Ascending aorta (tissue), 2 donors: ENCODE measurements around the gene TIMP3. TPM values are rescaled to one million over a fixed set of nuclear protein-coding genes. Genes with fewer than 3 reads are reported as not detected.
A peak's percentile ranks its signal among the peaks of the same experiment; 100 is the strongest.

Experiments used
- DNase-seq, 2 donors: peaks; one replicate each; pipeline ENCODE4 v3.0.0-alpha.2; 2019; ENCODE audit warnings: low spot score in 2 of 2
- H3K27ac ChIP-seq, 2 donors: fragments of 200-600 bp; sonication (generic); one replicate each; pipeline ENCODE4 v1.5.1; 2016 to 2017; ENCODE audit warnings: mild to moderate bottlenecking in 1 of 2
- H3K27me3 ChIP-seq: fragments of 200-600 bp; sonication (generic); one replicate; pipeline ENCODE4 v1.5.1; 2017
- H3K36me3 ChIP-seq, 2 donors: fragments of 200-600 bp; sonication (generic); one replicate each; pipeline ENCODE4 v1.5.1; 2016
- H3K4me1 ChIP-seq, 2 donors: fragments of 200-600 bp; sonication (generic); one replicate each; pipeline ENCODE4 v1.5.1; 2016 to 2017; ENCODE audit warnings: mild to moderate bottlenecking in 1 of 2
- H3K4me3 ChIP-seq, 2 donors: fragments of 200-600 bp; sonication (generic); one replicate each; pipeline ENCODE4 v1.5.1; 2016 to 2017; ENCODE audit warnings: mild to moderate bottlenecking in 1 of 2
- H3K9me3 ChIP-seq, 2 donors: fragments of 200-600 bp; sonication (generic); one replicate each; pipeline ENCODE4 v1.5.1; 2016
- CTCF ChIP-seq, 3 experiments: fragments of 200-600 bp in 2 of 3; fragments of 450-650 bp in 1 of 3; sonication (generic) in 2 of 3; IDR thresholded peaks; one replicate each; pipeline ENCODE4 v1.5.1; 2016 to 2019; ENCODE audit warnings: antibody characterized with exemption in 3 of 3, mild to moderate bottlenecking in 1 of 3, moderate library complexity in 1 of 3
- intact Hi-C: fragments of 100-400 bp; cut with DNase I; formaldehyde crosslinking; loops from one replicate; pipeline ENCODE4 v1.15.1; 2023
- total RNA-seq: library from RNA; depleted of rRNA; stranded (reverse); fragments of >200 nt; gene quantifications from one replicate; pipeline ENCODE4 v1.1.0, GENCODE V29; 2016

TIMP3 gene
- total RNA-seq, 1 donor from 2014 or later, result 394 TPM

GRCh38 chr22:32758866-32759385 is 42.6 kb upstream of the TIMP3 start:
- intact Hi-C loops, result no loop called here
- no peaks in the 10 kb centered on the region for H3K27me3 ChIP-seq
- no peaks in the 10 kb centered on the region for H3K9me3 ChIP-seq
- DNase-seq, result no peak
- H3K4me1 ChIP-seq, result no peaks in the 10 kb centered on the region
- H3K27ac ChIP-seq, result no peak overlapping the region
- no peak for TF ChIP-seq CTCF (IDR thresholded peaks at IDR 0.05)
- no peak overlapping the region for H3K4me3 ChIP-seq
- H3K36me3 ChIP-seq, result no peaks in the 10 kb centered on the region

- TF ChIP-seq CTCF (IDR thresholded peaks at IDR 0.05), result no peak
- intact Hi-C loops, result no loop called here
- Histone ChIP-seq H3K36me3 (no peaks in the 10 kb centered on the region), H3K27ac (peak overlapping the region in 1 of 2 donors; percentile 27), H3K4me1 (peaks cover 0 to 6% of the 10 kb centered on the region in 2 donors), H3K27me3 (no peaks in the 10 kb centered on the region), H3K9me3 (no peaks in the 10 kb centered on the region), H3K4me3 (no peak overlapping the region)
- DNase-seq, result no peak
Measured at GRCh38 chr22:32760396-32760795, 41.1 kb upstream of the TIMP3 start.

GRCh38 chr22:32760815-32761214 is 40.7 kb upstream of the TIMP3 start:
- no peak for TF ChIP-seq CTCF (IDR thresholded peaks at IDR 0.05)
- intact Hi-C loops, result no loop called here
- H3K4me3 ChIP-seq, result no peak overlapping the region
- no peak overlapping the region for H3K27ac ChIP-seq
- H3K9me3 ChIP-seq, result no peaks in the 10 kb centered on the region
- no peaks in the 10 kb centered on the region for H3K36me3 ChIP-seq
- no peak for DNase-seq
- H3K27me3 ChIP-seq, result no peaks in the 10 kb centered on the region
- H3K4me1 ChIP-seq, result peaks cover 0 to 6% of the 10 kb centered on the region in 2 donors

- Histone ChIP-seq H3K4me3 (no peak overlapping the region), H3K4me1 (peaks cover 0 to 6% of the 10 kb centered on the region in 2 donors), H3K27me3 (no peaks in the 10 kb centered on the region), H3K36me3 (no peaks in the 10 kb centered on the region), H3K27ac (peak overlapping the region in 1 of 2 donors; percentile 18), H3K9me3 (no peaks in the 10 kb centered on the region)
- intact Hi-C loops, result no loop called here
- no peak for TF ChIP-seq CTCF (IDR thresholded peaks at IDR 0.05)
- DNase-seq, result no peak
Measured at GRCh38 chr22:32761251-32761903, 40.1 kb upstream of the TIMP3 start.

GRCh38 chr22:32764330-32765131 is 37.0 kb upstream of the TIMP3 start:
- intact Hi-C loops, result no loop called here
- no peak for DNase-seq

More at GRCh38 chr22:32764330-32765131, 37.0 kb upstream of the TIMP3 start:
- no peaks in the 10 kb centered on the region for H3K27me3 ChIP-seq
- H3K36me3 ChIP-seq, result no peaks in the 10 kb centered on the region
- H3K9me3 ChIP-seq, result no peaks in the 10 kb centered on the region
- peaks cover 0 to 6% of the 10 kb centered on the region in 2 donors for H3K4me1 ChIP-seq
- peak overlapping the region; percentile 13 to 53 for H3K27ac ChIP-seq
- no peak overlapping the region for H3K4me3 ChIP-seq
- TF ChIP-seq CTCF (IDR thresholded peaks at IDR 0.05), result no peak
